H9 (cell line): ENCODE results near the gene HIPK1. TPM values are rescaled to one million over a fixed set of nuclear protein-coding genes. Genes with fewer than 3 reads are reported as not detected.

Experiments
- DNase-seq: peaks from one replicate; pipeline ENCODE4 v3.0.0-alpha.2; 2017
- H2AFZ ChIP-seq: one replicate; pipeline ENCODE4 v1.6.1; 2013; ENCODE audit warnings: mild to moderate bottlenecking, low read length, control low read depth, moderate library complexity
- H2AK5ac ChIP-seq: 2 replicates; pipeline ENCODE4 v1.6.1; 2013; ENCODE audit warnings: low read length, control low read depth, mixed read lengths; ENCODE audit not compliant: insufficient read length
- H2BK120ac ChIP-seq: one replicate; pipeline ENCODE4 v1.6.1; 2013; ENCODE audit warnings: low read depth, mild to moderate bottlenecking, low read length, control low read depth, inconsistent platforms; ENCODE audit not compliant: poor library complexity, severe bottlenecking
- H2BK12ac ChIP-seq: 2 replicates; pipeline ENCODE4 v1.6.1; 2013; ENCODE audit warnings: low read length, control low read depth, mixed read lengths, low read depth; ENCODE audit not compliant: insufficient read length
- H2BK15ac ChIP-seq: 2 replicates; pipeline ENCODE4 v1.6.1; 2013; ENCODE audit warnings: low read depth, low read length, control low read depth
- H2BK20ac ChIP-seq: one replicate; pipeline ENCODE4 v1.6.1; 2013; ENCODE audit warnings: low read depth, mild to moderate bottlenecking, low read length, control low read depth, inconsistent platforms; ENCODE audit not compliant: poor library complexity, severe bottlenecking
- H2BK5ac ChIP-seq: 2 replicates; pipeline ENCODE4 v1.6.1; 2013; ENCODE audit warnings: low read length, control low read depth, mixed read lengths; ENCODE audit not compliant: insufficient read length
- H3K14ac ChIP-seq: 2 replicates; pipeline ENCODE4 v1.6.1; 2013; ENCODE audit warnings: low read length, control low read depth; ENCODE audit not compliant: insufficient read depth
- H3K18ac ChIP-seq: 2 replicates; pipeline ENCODE4 v1.6.1; 2013; ENCODE audit warnings: low read depth, mild to moderate bottlenecking, mixed read lengths, low read length, control low read depth; ENCODE audit not compliant: insufficient read length
- H3K23ac ChIP-seq: 2 replicates; pipeline ENCODE4 v1.6.1; 2013; ENCODE audit warnings: low read length, control low read depth, mixed read lengths, low read depth; ENCODE audit not compliant: insufficient read length
- H3K23me2 ChIP-seq: 2 replicates; pipeline ENCODE4 v1.6.1; 2013; ENCODE audit warnings: low read depth, mild to moderate bottlenecking, mixed read lengths, low read length, control low read depth; ENCODE audit not compliant: insufficient read length, poor library complexity, severe bottlenecking
- H3K27ac ChIP-seq: 2 replicates; pipeline ENCODE4 v1.5.1; 2013; ENCODE audit warnings: low read length, control low read depth, mixed read lengths, low read depth; ENCODE audit not compliant: insufficient read length
- H3K27me3 ChIP-seq: 2 replicates; pipeline ENCODE4 v1.6.1; 2013; ENCODE audit warnings: low read length, control low read depth, inconsistent platforms; ENCODE audit not compliant: insufficient read depth
- H3K4ac ChIP-seq: 2 replicates; pipeline ENCODE4 v1.6.1; 2013; ENCODE audit warnings: low read depth, mild to moderate bottlenecking, control low read depth, inconsistent platforms, low read length, moderate library complexity
- H3K4me1 ChIP-seq: 2 replicates; pipeline ENCODE4 v1.6.1; 2013; ENCODE audit warnings: low read length, control low read depth, inconsistent platforms; ENCODE audit not compliant: insufficient read depth
- H3K4me2 ChIP-seq: 2 replicates; pipeline ENCODE4 v1.6.1; 2013; ENCODE audit warnings: low read length, control low read depth, mixed read lengths; ENCODE audit not compliant: insufficient read length, insufficient read depth
- H3K56ac ChIP-seq: 2 replicates; pipeline ENCODE4 v1.6.1; 2013; ENCODE audit warnings: low read depth, mild to moderate bottlenecking, mixed read lengths, low read length, control low read depth; ENCODE audit not compliant: insufficient read length
- H3K79me1 ChIP-seq: 2 replicates; pipeline ENCODE4 v1.6.1; 2013; ENCODE audit warnings: low read depth, mild to moderate bottlenecking, moderate library complexity, low read length, control low read depth, inconsistent platforms; ENCODE audit not compliant: insufficient read depth, poor library complexity, severe bottlenecking
- H3K79me2 ChIP-seq: 2 replicates; pipeline ENCODE4 v1.6.1; 2013; ENCODE audit warnings: low read length, control low read depth, inconsistent platforms; ENCODE audit not compliant: insufficient read depth
- H3K9ac ChIP-seq: 2 replicates; pipeline ENCODE4 v1.6.1; 2013; ENCODE audit warnings: low read length, control low read depth, mixed read lengths; ENCODE audit not compliant: insufficient read length; ENCODE audit errors: extremely low read depth
- H3K9me3 ChIP-seq: one replicate; pipeline ENCODE4 v1.6.1; 2013; ENCODE audit warnings: low read depth, low read length, inconsistent platforms; ENCODE audit not compliant: control insufficient read depth
- H3T11ph ChIP-seq: one replicate; pipeline ENCODE4 v1.6.1; 2013; ENCODE audit warnings: mild to moderate bottlenecking, low read length, control low read depth, inconsistent platforms
- H4K20me1 ChIP-seq: one replicate; pipeline ENCODE4 v1.6.1; 2013; ENCODE audit not compliant: control insufficient read depth, insufficient read length, insufficient read depth
- H4K5ac ChIP-seq: 2 replicates; pipeline ENCODE4 v1.6.1; 2013; ENCODE audit warnings: low read depth, mild to moderate bottlenecking, mixed read lengths, low read length, control low read depth; ENCODE audit not compliant: insufficient read length
- H4K8ac ChIP-seq: replicated peaks from 2 replicates; pipeline ENCODE4 v1.6.1; 2013; ENCODE audit warnings: low read length, control low read depth, mixed read lengths, low read depth; ENCODE audit not compliant: insufficient read length
- H4K91ac ChIP-seq: 2 replicates; pipeline ENCODE4 v1.6.1; 2013; ENCODE audit warnings: low read depth, mild to moderate bottlenecking, moderate library complexity, mixed read lengths, low read length, control low read depth; ENCODE audit not compliant: insufficient read length
- H3K27ac Mint-ChIP-seq, 3 experiments: 2 replicates in 2 of 3; 3 replicates in 1 of 3; pipeline ENCODE4 v1.8.0; 2020 to 2021; ENCODE audit warnings: mixed read lengths in 3 of 3, mild to moderate bottlenecking in 1 of 3, moderate library complexity in 1 of 3
- H3K27me3 Mint-ChIP-seq: 2 replicates; pipeline ENCODE4 v1.8.0; 2021; ENCODE audit warnings: low read depth, mild to moderate bottlenecking, moderate library complexity, mixed read lengths
- H3K36me3 Mint-ChIP-seq, 3 experiments: 2 replicates in 2 of 3; 3 replicates in 1 of 3; pipeline ENCODE4 v1.8.0; 2020 to 2021; ENCODE audit warnings: low read depth in 3 of 3, mixed read lengths in 3 of 3; ENCODE audit not compliant: insufficient read depth in 1 of 3
- H3K4me1 Mint-ChIP-seq, 2 experiments: 2 replicates each; pipeline ENCODE4 v1.8.0; 2020; ENCODE audit warnings: mixed read lengths in 2 of 2
- H3K4me3 Mint-ChIP-seq, 2 experiments: 2 replicates in 1 of 2; 3 replicates in 1 of 2; pipeline ENCODE4 v1.8.0; 2020 to 2021; ENCODE audit warnings: mild to moderate bottlenecking in 2 of 2, mixed read lengths in 2 of 2, moderate library complexity in 1 of 2
- H3K9me3 Mint-ChIP-seq, 2 experiments: 2 replicates in 1 of 2; 3 replicates in 1 of 2; pipeline ENCODE4 v1.8.0; 2020; ENCODE audit warnings: mild to moderate bottlenecking in 2 of 2, mixed read lengths in 2 of 2, moderate library complexity in 1 of 2
- WGBS: extraction: QIAGEN DNeasy Blood & Tissue Kit; methylation state at CpG from one replicate; pipeline ENCODE4 v1.1.7; 2013; ENCODE audit warnings: missing lambda C conversion rate, low lambda C conversion rate, mixed read lengths; ENCODE audit not compliant: insufficient read length; ENCODE audit errors: extremely low coverage; 5-methylcytosine and 5-hydroxymethylcytosine counted together
- total RNA-seq: library from RNA; stranded (reverse); gene quantifications from 2 replicates; pipeline ENCODE4 v1.2.1, GENCODE V29; 2021
- TF ChIP-seq, protein P1 (sequence below): fragments of 200-600 bp; sonication (generic); conservative IDR thresholded peaks from 3 replicates; pipeline ENCODE4 v1.8.0; 2021; ENCODE audit warnings: antibody characterized with exemption, mild to moderate bottlenecking

The HIPK1 gene
- total RNA-seq, 1 experiment from 2014 or later = 65.7 TPM

DNA sequence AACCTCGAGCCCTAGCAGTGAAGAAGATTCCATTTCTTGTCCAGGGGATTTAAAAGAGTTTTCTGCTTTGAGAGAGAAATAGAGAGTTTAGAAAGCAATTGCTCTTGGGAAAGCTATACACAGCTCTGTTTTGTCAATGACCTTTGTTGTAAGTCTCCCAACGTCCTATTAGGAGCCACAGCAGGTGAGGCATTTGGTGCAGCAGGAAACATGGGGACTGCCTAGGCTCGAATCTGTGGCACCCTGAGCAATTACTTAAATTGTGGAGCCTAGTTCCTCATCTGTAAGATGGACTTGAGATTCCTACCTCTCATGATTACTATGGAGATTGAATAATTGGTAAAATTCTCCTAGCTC, 15.8 kb upstream of the HIPK1 start:
- Mint-ChIP-seq H3K36me3 (peaks cover 5 to 30% (median 28%) of the 10 kb centered on the region in 3 experiments; a peak in 6 of 7 replicates), H3K9me3 (no peaks in the 10 kb centered on the region), H3K27me3 (peaks cover 4% of the 10 kb centered on the region), H3K4me3 (no peak overlapping the region), H3K4me1 (peaks cover 3% of the 10 kb centered on the region in 2 experiments; a peak in 1 of 4 replicates), H3K27ac (no peak overlapping the region)
- Histone ChIP-seq H4K8ac (no peak overlapping the region), H2BK12ac (no peak overlapping the region), H4K5ac (no peak overlapping the region), H3K79me2 (no peaks in the 10 kb centered on the region), H3K9me3 (no peaks in the 10 kb centered on the region), H3T11ph (no peak overlapping the region), H2BK120ac (no peak overlapping the region), H2AK5ac (no peak overlapping the region), H3K79me1 (no peaks in the 10 kb centered on the region), H2BK5ac (no peak overlapping the region), H2BK20ac (no peak overlapping the region), H3K9ac (no peak overlapping the region), H3K4ac (no peak overlapping the region), H3K4me2 (no peak overlapping the region), H3K4me1 (no peaks in the 10 kb centered on the region), H4K91ac (no peak overlapping the region), H2BK15ac (no peak overlapping the region), H3K14ac (no peak overlapping the region), H4K20me1 (no peaks in the 10 kb centered on the region), H3K56ac (no peak overlapping the region), H3K27me3 (no peaks in the 10 kb centered on the region), H2AFZ (no peak overlapping the region), H3K27ac (no peak overlapping the region), H3K18ac (no peak overlapping the region), H3K23ac (no peak overlapping the region), H3K23me2 (no peaks in the 10 kb centered on the region)
- no peak for DNase-seq
- WGBS = no CpG with 5 or more reads among the region's 3 CpGs
- TF ChIP-seq, protein P1, sequence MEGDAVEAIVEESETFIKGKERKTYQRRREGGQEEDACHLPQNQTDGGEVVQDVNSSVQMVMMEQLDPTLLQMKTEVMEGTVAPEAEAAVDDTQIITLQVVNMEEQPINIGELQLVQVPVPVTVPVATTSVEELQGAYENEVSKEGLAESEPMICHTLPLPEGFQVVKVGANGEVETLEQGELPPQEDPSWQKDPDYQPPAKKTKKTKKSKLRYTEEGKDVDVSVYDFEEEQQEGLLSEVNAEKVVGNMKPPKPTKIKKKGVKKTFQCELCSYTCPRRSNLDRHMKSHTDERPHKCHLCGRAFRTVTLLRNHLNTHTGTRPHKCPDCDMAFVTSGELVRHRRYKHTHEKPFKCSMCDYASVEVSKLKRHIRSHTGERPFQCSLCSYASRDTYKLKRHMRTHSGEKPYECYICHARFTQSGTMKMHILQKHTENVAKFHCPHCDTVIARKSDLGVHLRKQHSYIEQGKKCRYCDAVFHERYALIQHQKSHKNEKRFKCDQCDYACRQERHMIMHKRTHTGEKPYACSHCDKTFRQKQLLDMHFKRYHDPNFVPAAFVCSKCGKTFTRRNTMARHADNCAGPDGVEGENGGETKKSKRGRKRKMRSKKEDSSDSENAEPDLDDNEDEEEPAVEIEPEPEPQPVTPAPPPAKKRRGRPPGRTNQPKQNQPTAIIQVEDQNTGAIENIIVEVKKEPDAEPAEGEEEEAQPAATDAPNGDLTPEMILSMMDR = no peak
